HepG2 (cell line): ENCODE data around the gene CYP2S1. TPM values are rescaled to one million over a fixed set of nuclear protein-coding genes. Genes with fewer than 3 reads are reported as not detected.

Experiments
- BCL6 ChIP-seq: IDR thresholded peaks from 2 replicates; pipeline ENCODE4 v1.6.1; 2016; ENCODE audit warnings: missing genetic modification reagents, missing compliant biosample characterization
- CERS6 ChIP-seq: sonication (generic); formaldehyde crosslinking; IDR thresholded peaks from 2 replicates; pipeline ENCODE4 v1.5.0; 2020; ENCODE audit warnings: missing genetic modification reagents
- CREB1 ChIP-seq, 2 experiments: fragments of 450-650 bp in 1 of 2; IDR thresholded peaks; 2 replicates each; pipeline ENCODE4 v1.6.1; 2016 to 2017; ENCODE audit warnings: control low read depth in 1 of 2, mild to moderate bottlenecking in 1 of 2, missing compliant biosample characterization in 1 of 2, missing genetic modification characterization in 1 of 2
- FOXA3 ChIP-seq: IDR thresholded peaks from 2 replicates; pipeline ENCODE4 v1.6.1; 2016; ENCODE audit warnings: missing genetic modification reagents, missing compliant biosample characterization
- ISL2 ChIP-seq: sonication (generic); formaldehyde crosslinking; IDR thresholded peaks from 2 replicates; pipeline ENCODE4 v1.5.0; 2020; ENCODE audit warnings: missing genetic modification reagents
- RBAK ChIP-seq: sonication (generic); formaldehyde crosslinking; IDR thresholded peaks from 2 replicates; pipeline ENCODE4 v1.5.1; 2020; ENCODE audit warnings: mild to moderate bottlenecking, missing genetic modification reagents
- RXRB ChIP-seq: IDR thresholded peaks from 2 replicates; pipeline ENCODE4 v1.6.1; 2016; ENCODE audit warnings: borderline replicate concordance, missing genetic modification reagents, missing compliant biosample characterization
- SP5 ChIP-seq: IDR thresholded peaks from 2 replicates; pipeline ENCODE4 v1.6.1; 2016; ENCODE audit warnings: low read depth, borderline replicate concordance
- SUZ12 ChIP-seq: fragments of 150-350 bp; IDR thresholded peaks from 2 replicates; pipeline ENCODE4 v1.6.1; 2014; ENCODE audit warnings: low read depth, low read length
- THAP11 ChIP-seq: IDR thresholded peaks from 2 replicates; pipeline ENCODE4 v1.6.1; 2016; ENCODE audit warnings: missing biosample characterization, missing genetic modification reagents
- ZBTB33 ChIP-seq: sonication (generic); formaldehyde crosslinking; IDR thresholded peaks from 2 replicates; pipeline ENCODE4 v1.4.0; 2020; ENCODE audit warnings: missing genetic modification reagents
- ZMYM2 ChIP-seq: sonication (generic); formaldehyde crosslinking; IDR thresholded peaks from 2 replicates; pipeline ENCODE4 v1.8.0; 2022; ENCODE audit warnings: mild to moderate bottlenecking, missing genetic modification reagents
- ZNF10 ChIP-seq: sonication (generic); formaldehyde crosslinking; IDR thresholded peaks from 2 replicates; pipeline ENCODE4 v1.4.0; 2020; ENCODE audit warnings: mild to moderate bottlenecking, low read depth, missing genetic modification reagents, borderline replicate concordance
- ZNF225 ChIP-seq: sonication (generic); formaldehyde crosslinking; IDR thresholded peaks from 2 replicates; pipeline ENCODE4 v1.4.0; 2020; ENCODE audit warnings: mild to moderate bottlenecking, missing genetic modification reagents
- ZNF333 ChIP-seq: sonication (generic); formaldehyde crosslinking; IDR thresholded peaks from 2 replicates; pipeline ENCODE4 v1.4.0; 2020; ENCODE audit warnings: mild to moderate bottlenecking, missing genetic modification reagents, borderline replicate concordance
- ZNF781 ChIP-seq: sonication (generic); formaldehyde crosslinking; IDR thresholded peaks from 2 replicates; pipeline ENCODE4 v1.5.1; 2020; ENCODE audit warnings: borderline replicate concordance, mild to moderate bottlenecking, missing genetic modification reagents; ENCODE audit errors: not compliant biosample characterization
- ZSCAN9 ChIP-seq: IDR thresholded peaks from 2 replicates; pipeline ENCODE4 v1.6.1; 2016; ENCODE audit warnings: borderline replicate concordance
- polyA plus RNA-seq, 8 experiments: library from polyadenylated mRNA; depleted of rRNA in 3 of 8; stranded (reverse) in 7 of 8; unstranded in 1 of 8; fragments of >200 nt; fragmentation: Illumina TruSeq in 4 of 8; extraction: Trizol in 4 of 8; gene quantifications; 2 replicates each; pipeline versions ENCODE4 v1.2.1 to v1.2.3, GENCODE V29; 2011 to 2016; ENCODE audit warnings: low read depth in 4 of 8, missing spikeins in 1 of 8, mixed read lengths in 1 of 8; ENCODE audit not compliant: insufficient read depth in 1 of 8
- total RNA-seq, 5 experiments: library from RNA; depleted of rRNA; stranded (reverse); fragments of >200 nt; fragmentation: Illumina TruSeq; extraction: Trizol; gene quantifications; 2 replicates each; pipeline ENCODE4 v1.2.3, GENCODE V29; 2016; ENCODE audit warnings: low read depth in 1 of 5
- TF ChIP-seq, protein P1 (sequence below): sonication (generic); formaldehyde crosslinking; IDR thresholded peaks from 2 replicates; pipeline ENCODE4 v1.4.0; 2020; ENCODE audit warnings: low read depth, mild to moderate bottlenecking, missing genetic modification reagents
- TF ChIP-seq, protein P2 (sequence below): sonication (generic); formaldehyde crosslinking; conservative IDR thresholded peaks from 2 replicates; pipeline ENCODE4 v1.4.0; 2020; ENCODE audit warnings: mild to moderate bottlenecking, missing genetic modification reagents, moderate library complexity

CYP2S1 gene
- total and polyA plus RNA-seq, 2 of the 13 experiments (the other 11 are each of a cell fraction or from before 2014, with no cell fraction given) = 0.09 to 2.1 TPM

- TF ChIP-seq FOXA3 (CRISPR knock-in tag) (peak; percentile 82), SP5 (CRISPR knock-in tag) (peak; percentile 24; the same call in 1 of the 2 replicates), CERS6 (CRISPR knock-in tag) (no peak), ZMYM2 (CRISPR knock-in tag) (peak; percentile 57; the same call in 1 of the 2 replicates), RXRB (peak; percentile 61; the same call in 1 of the 2 replicates), ZBTB33 (CRISPR knock-in tag) (0 out of 2 replicates have a peak, but pooled peaks have one; percentile 34), ZNF225 (CRISPR knock-in tag) (no peak), ZNF333 (no peak), CREB1 (IDR thresholded peaks at IDR 0.05) (no peak), CREB1 (CRISPR knock-in tag; IDR thresholded peaks at IDR 0.05) (peak; percentile 49; the same call in 1 of the 2 replicates), SUZ12 (no peak), ZNF10 (CRISPR knock-in tag) (no peak), ZSCAN9 (CRISPR knock-in tag) (no peak; the same call in 1 of the 2 replicates), BCL6 (peak; percentile 53), RBAK (CRISPR knock-in tag) (no peak), THAP11 (CRISPR knock-in tag) (0 out of 2 replicates have a peak, but pooled peaks have one; percentile 18), ISL2 (0 out of 2 replicates have a peak, but pooled peaks have one; percentile 9), ZNF781 (no peak)
- TF ChIP-seq, protein P1, sequence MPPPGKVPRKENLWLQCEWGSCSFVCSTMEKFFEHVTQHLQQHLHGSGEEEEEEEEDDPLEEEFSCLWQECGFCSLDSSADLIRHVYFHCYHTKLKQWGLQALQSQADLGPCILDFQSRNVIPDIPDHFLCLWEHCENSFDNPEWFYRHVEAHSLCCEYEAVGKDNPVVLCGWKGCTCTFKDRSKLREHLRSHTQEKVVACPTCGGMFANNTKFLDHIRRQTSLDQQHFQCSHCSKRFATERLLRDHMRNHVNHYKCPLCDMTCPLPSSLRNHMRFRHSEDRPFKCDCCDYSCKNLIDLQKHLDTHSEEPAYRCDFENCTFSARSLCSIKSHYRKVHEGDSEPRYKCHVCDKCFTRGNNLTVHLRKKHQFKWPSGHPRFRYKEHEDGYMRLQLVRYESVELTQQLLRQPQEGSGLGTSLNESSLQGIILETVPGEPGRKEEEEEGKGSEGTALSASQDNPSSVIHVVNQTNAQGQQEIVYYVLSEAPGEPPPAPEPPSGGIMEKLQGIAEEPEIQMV (CRISPR knock-in tag) = no peak
- TF ChIP-seq, protein P2, sequence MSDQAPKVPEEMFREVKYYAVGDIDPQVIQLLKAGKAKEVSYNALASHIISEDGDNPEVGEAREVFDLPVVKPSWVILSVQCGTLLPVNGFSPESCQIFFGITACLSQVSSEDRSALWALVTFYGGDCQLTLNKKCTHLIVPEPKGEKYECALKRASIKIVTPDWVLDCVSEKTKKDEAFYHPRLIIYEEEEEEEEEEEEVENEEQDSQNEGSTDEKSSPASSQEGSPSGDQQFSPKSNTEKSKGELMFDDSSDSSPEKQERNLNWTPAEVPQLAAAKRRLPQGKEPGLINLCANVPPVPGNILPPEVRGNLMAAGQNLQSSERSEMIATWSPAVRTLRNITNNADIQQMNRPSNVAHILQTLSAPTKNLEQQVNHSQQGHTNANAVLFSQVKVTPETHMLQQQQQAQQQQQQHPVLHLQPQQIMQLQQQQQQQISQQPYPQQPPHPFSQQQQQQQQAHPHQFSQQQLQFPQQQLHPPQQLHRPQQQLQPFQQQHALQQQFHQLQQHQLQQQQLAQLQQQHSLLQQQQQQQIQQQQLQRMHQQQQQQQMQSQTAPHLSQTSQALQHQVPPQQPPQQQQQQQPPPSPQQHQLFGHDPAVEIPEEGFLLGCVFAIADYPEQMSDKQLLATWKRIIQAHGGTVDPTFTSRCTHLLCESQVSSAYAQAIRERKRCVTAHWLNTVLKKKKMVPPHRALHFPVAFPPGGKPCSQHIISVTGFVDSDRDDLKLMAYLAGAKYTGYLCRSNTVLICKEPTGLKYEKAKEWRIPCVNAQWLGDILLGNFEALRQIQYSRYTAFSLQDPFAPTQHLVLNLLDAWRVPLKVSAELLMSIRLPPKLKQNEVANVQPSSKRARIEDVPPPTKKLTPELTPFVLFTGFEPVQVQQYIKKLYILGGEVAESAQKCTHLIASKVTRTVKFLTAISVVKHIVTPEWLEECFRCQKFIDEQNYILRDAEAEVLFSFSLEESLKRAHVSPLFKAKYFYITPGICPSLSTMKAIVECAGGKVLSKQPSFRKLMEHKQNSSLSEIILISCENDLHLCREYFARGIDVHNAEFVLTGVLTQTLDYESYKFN (CRISPR knock-in tag) = peak; percentile 92
Measured at GRCh38 chr19:41166944-41167804, 25.8 kb upstream of the CYP2S1 start (continued).
